Brain microvascular endothelial cell (primary cell): ENCODE results near the gene DONSON.

Source experiments
- DNase-seq: peaks from one replicate; pipeline ENCODE4 v3.0.0-alpha.2; 2020
- H3K27ac ChIP-seq: fragments of 250-450 bp; sonication (Bioruptor Pico); 2 replicates; pipeline ENCODE4 v1.5.1; 2020; ENCODE audit warnings: mild to moderate bottlenecking, moderate library complexity
- H3K27me3 ChIP-seq: fragments of 250-450 bp; sonication (Bioruptor Pico); replicated peaks from 2 replicates; pipeline ENCODE4 v1.5.1; 2020; ENCODE audit warnings: mild to moderate bottlenecking
- H3K36me3 ChIP-seq: fragments of 250-450 bp; sonication (Bioruptor Pico); replicated peaks from 2 replicates; pipeline ENCODE4 v1.5.1; 2020; ENCODE audit warnings: mild to moderate bottlenecking
- H3K4me3 ChIP-seq: 2 replicates; pipeline ENCODE4 v1.5.1; 2011; ENCODE audit warnings: low read depth, mild to moderate bottlenecking, control low read depth, low read length, moderate library complexity
- CTCF ChIP-seq: IDR thresholded peaks from 2 replicates; pipeline ENCODE4 v1.5.1; 2011; ENCODE audit warnings: low read depth, mild to moderate bottlenecking, moderate library complexity, low read length, control low read depth, inconsistent platforms; ENCODE audit errors: missing control alignments
- in situ Hi-C: cut with HindIII; loops from 2 replicates; pipeline ENCODE4 v1.10.0; 2017; ENCODE audit warnings: low sequenced_read_pairs, low pct_ligation_motif_present

DONSON gene

GRCh38 chr21:33531007-33531406, 57.5 kb downstream of the DONSON start:
- TF ChIP-seq CTCF: no peak
- Histone ChIP-seq H3K4me3 (no peak overlapping the region), H3K27ac (no peak overlapping the region), H3K27me3 (no peaks in the 10 kb centered on the region), H3K36me3 (peaks cover 90% of the 10 kb centered on the region)
- DNase-seq: no peak
- in situ Hi-C loops: no loop called here
